Measurements from ENCODE around the gene SPO11. TPM values are rescaled to one million over a fixed set of nuclear protein-coding genes. Genes with fewer than 3 reads are reported as not detected.

The SPO11 gene
- total and polyA plus RNA-seq, 9 of the 15 experiments (the other 6 are each of a cell fraction or from before 2014, with no cell fraction given): not detected

DNA sequence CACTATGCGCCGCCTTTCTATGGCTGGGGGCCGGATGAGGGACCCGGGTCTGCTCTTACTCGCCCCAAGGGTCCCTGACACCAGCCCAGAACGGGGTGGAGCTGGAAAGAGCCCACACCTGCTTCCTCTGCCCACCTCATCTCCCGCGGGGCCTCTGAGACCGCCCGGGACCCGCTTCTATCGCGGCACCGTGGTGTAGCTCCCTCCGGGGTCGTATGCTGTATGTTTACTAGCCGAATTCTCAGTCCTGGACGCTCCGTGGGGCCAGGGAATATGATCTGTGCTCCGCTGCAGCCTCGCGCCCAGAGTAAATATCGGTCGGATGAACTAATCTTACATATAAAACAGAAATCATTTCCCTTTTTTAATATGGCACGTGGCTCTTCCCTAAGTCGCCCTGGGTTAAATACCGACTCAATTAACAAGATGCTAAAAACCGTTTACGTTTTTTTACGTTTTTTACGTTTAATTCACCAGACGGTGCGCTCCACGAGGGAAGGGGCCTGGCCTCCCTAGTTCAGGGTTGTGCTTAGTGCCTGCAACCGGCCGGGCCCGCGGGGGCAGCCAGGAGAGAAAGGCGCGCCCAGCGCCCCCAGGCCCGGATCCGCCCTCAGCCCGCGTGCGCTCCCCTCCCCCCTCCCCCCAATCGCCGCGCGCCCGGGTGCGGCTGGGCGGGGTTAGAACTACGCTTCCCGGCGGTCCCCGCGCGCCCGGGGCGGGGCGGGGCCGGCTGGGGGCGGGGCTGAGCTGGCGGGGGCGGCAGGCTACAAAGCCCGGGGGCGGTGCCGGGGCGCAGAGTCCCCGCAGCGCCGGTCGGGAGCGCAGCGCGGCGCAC, 61.2 kb downstream of the SPO11 start, which contains the start of gene RBM38 (continued):
- TF ChIP-seq MGA (IDR thresholded peaks at IDR 0.05) (peak; percentile 75), SIX5 (IDR thresholded peaks at IDR 0.05; ENCODE audit: borderline replicate concordance in 1 of 2, insufficient read depth in 1 of 2, low read depth in 1 of 2, low read length in 2 of 2) (peak in 1 of 2 experiments; percentile 47; a peak in 1 of 4 replicates), TBP (optimal IDR thresholded peaks at IDR 0.05; ENCODE audit: low read depth, low read length) (peak; percentile 91), EHMT2 (IDR thresholded peaks at IDR 0.05) (no peak), STAT5B (CRISPR knock-in tag; IDR thresholded peaks at IDR 0.05) (no peak), PHB (CRISPR knock-in tag; IDR thresholded peaks at IDR 0.05) (no peak), MAZ (CRISPR knock-in tag; conservative IDR thresholded peaks at IDR 0.05 in 1 of 2, IDR thresholded peaks at IDR 0.05 in 1 of 2) (peak; percentile 81 to 86), EGR1 (conservative IDR thresholded peaks at IDR 0.05) (peak; percentile 66), E2F8 (IDR thresholded peaks at IDR 0.05; ENCODE audit: low read depth, partially characterized antibody) (peak; percentile 35)
- TF ChIP-seq, protein P1, sequence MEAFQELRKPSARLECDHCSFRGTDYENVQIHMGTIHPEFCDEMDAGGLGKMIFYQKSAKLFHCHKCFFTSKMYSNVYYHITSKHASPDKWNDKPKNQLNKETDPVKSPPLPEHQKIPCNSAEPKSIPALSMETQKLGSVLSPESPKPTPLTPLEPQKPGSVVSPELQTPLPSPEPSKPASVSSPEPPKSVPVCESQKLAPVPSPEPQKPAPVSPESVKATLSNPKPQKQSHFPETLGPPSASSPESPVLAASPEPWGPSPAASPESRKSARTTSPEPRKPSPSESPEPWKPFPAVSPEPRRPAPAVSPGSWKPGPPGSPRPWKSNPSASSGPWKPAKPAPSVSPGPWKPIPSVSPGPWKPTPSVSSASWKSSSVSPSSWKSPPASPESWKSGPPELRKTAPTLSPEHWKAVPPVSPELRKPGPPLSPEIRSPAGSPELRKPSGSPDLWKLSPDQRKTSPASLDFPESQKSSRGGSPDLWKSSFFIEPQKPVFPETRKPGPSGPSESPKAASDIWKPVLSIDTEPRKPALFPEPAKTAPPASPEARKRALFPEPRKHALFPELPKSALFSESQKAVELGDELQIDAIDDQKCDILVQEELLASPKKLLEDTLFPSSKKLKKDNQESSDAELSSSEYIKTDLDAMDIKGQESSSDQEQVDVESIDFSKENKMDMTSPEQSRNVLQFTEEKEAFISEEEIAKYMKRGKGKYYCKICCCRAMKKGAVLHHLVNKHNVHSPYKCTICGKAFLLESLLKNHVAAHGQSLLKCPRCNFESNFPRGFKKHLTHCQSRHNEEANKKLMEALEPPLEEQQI (IDR thresholded peaks at IDR 0.05): no peak
